GM12878 (cell line): ENCODE measurements around the gene MICAL3. TPM values are rescaled to one million over a fixed set of nuclear protein-coding genes. Genes with fewer than 3 reads are reported as not detected.

Experiments
- ATAC-seq: fragments of 200-7000 bp; cut with Tn5 transposase; 3 replicates; pipeline ENCODE4 v1.9.1; 2020; ENCODE audit warnings: mild to moderate bottlenecking, moderate library complexity
- BruUV-seq: library from RNA; stranded (reverse); fragments of 400-500 nt; replicated peaks from 2 replicates; lab custom pipeline; 2021; lab: Mats Ljungman, UMichigan
- CTCF ChIA-PET: fragments of 300-600 bp; sonication (Branson Sonifier 250); formaldehyde crosslinking; extraction: SDS; loops from one replicate; lab custom pipeline; 2021; ENCODE audit warnings: inconsistent platforms; lab: Yijun Ruan, JAX
- POLR2A ChIA-PET: fragments of 350-600 bp; formaldehyde crosslinking; extraction: SDS; loops from one replicate; lab custom pipeline; 2021; ENCODE audit warnings: inconsistent platforms; lab: Charles Lee
- RAD21 ChIA-PET: fragments of 300-600 bp; sonication (Branson Sonifier 250); formaldehyde crosslinking; loops from one replicate; lab custom pipeline; 2023; ENCODE audit warnings: antibody characterized with exemption; ENCODE audit not compliant: unreplicated experiment; lab: Charles Lee
- SMC1A ChIA-PET: fragments of 300-600 bp; sonication (Branson Sonifier 250); formaldehyde crosslinking; loops from one replicate; lab custom pipeline; 2023; ENCODE audit not compliant: unreplicated experiment, uncharacterized antibody; lab: Charles Lee
- DNase-seq: peaks from one replicate; pipeline ENCODE4 v3.0.0-alpha.2; 2011; ENCODE audit warnings: low read depth, low spot score
- FAIRE-seq: peaks from 3 replicates; lab custom pipeline; 2011; peaks lifted over from hg19 to GRCh38; lab: Jason Lieb, UNC
- H2AFZ ChIP-seq: 2 replicates; pipeline ENCODE4 v1.6.0; 2011; ENCODE audit warnings: low read depth, low read length, control low read depth; ENCODE audit not compliant: control insufficient read depth
- H3K27ac ChIP-seq: 2 replicates; pipeline ENCODE4 v1.5.1; 2011; ENCODE audit warnings: control low read depth; ENCODE audit not compliant: control insufficient read depth, insufficient read depth
- H3K27me3 ChIP-seq, 2 experiments: replicated peaks in 1 of 2; 2 replicates each; pipeline versions ENCODE4 v1.6.0 to v1.6.1; 2011; ENCODE audit warnings: low read length in 1 of 2; ENCODE audit not compliant: control insufficient read depth in 2 of 2, insufficient read depth in 2 of 2
- H3K36me3 ChIP-seq, 2 experiments: 2 replicates each; pipeline ENCODE4 v1.5.1; 2011; ENCODE audit warnings: low read length in 1 of 2; ENCODE audit not compliant: control insufficient read depth in 2 of 2, insufficient read depth in 2 of 2
- H3K4me1 ChIP-seq: 2 replicates; pipeline ENCODE4 v1.6.1; 2011; ENCODE audit warnings: mild to moderate bottlenecking, low read length, moderate library complexity, mixed read lengths; ENCODE audit not compliant: control insufficient read depth, insufficient read depth
- H3K4me2 ChIP-seq: 2 replicates; pipeline ENCODE4 v1.6.0; 2011; ENCODE audit warnings: control low read depth; ENCODE audit not compliant: control insufficient read depth, insufficient read depth
- H3K4me3 ChIP-seq: fragments of 200-600 bp; sonication (generic); 2 replicates; pipeline ENCODE4 v1.5.1; 2016
- H3K79me2 ChIP-seq: 2 replicates; pipeline ENCODE4 v1.6.0; 2011; ENCODE audit warnings: low read length; ENCODE audit not compliant: control insufficient read depth, insufficient read depth
- H3K9ac ChIP-seq: 2 replicates; pipeline ENCODE4 v1.8.0; 2011; ENCODE audit warnings: low read length, control low read depth, mixed read lengths; ENCODE audit not compliant: control insufficient read depth, insufficient read depth
- H3K9me3 ChIP-seq: replicated peaks from 3 replicates; pipeline ENCODE4 v1.5.1; 2011; ENCODE audit warnings: mild to moderate bottlenecking, low read length; ENCODE audit not compliant: control insufficient read depth, insufficient read depth
- H4K20me1 ChIP-seq: 2 replicates; pipeline ENCODE4 v1.6.0; 2011; ENCODE audit not compliant: control insufficient read depth, insufficient read depth
- BMI1 ChIP-seq: fragments of 450-650 bp; IDR thresholded peaks from 2 replicates; pipeline ENCODE4 v1.6.1; 2016; ENCODE audit warnings: mild to moderate bottlenecking, moderate library complexity, borderline replicate concordance
- E2F4 ChIP-seq: IDR thresholded peaks from 2 replicates; pipeline ENCODE4 v1.6.1; 2012; ENCODE audit warnings: low read depth, low read length, improper control_type of control experiment
- EGR1 ChIP-seq, 2 experiments: IDR thresholded peaks; 1 replicate in 1 of 2; 2 replicates in 1 of 2; pipeline ENCODE4 v1.6.1; 2011 to 2012; ENCODE audit warnings: low read depth in 2 of 2, low read length in 2 of 2, borderline replicate concordance in 1 of 2, mild to moderate bottlenecking in 1 of 2, moderate library complexity in 1 of 2
- HDAC2 ChIP-seq: fragments of 200-600 bp; sonication (generic); IDR thresholded peaks from 2 replicates; pipeline ENCODE4 v1.6.1; 2017
- KLF5 ChIP-seq: fragments of 450-650 bp; IDR thresholded peaks from 2 replicates; pipeline ENCODE4 v1.6.1; 2014; ENCODE audit warnings: mild to moderate bottlenecking; ENCODE audit not compliant: partially characterized antibody
- MAX ChIP-seq: IDR thresholded peaks from 2 replicates; pipeline ENCODE4 v1.6.1; 2012; ENCODE audit warnings: low read depth, low read length, improper control_type of control experiment
- MYB ChIP-seq: fragments of 150-350 bp; IDR thresholded peaks from 2 replicates; pipeline ENCODE4 v1.6.1; 2014; ENCODE audit warnings: mild to moderate bottlenecking, low read depth, low read length, borderline replicate concordance
- MYC ChIP-seq: IDR thresholded peaks from 2 replicates; pipeline ENCODE4 v1.6.1; 2011; ENCODE audit warnings: mild to moderate bottlenecking, low read length, moderate library complexity, inconsistent platforms; ENCODE audit not compliant: insufficient read depth, insufficient replicate concordance, insufficient read length, severe bottlenecking
- NFYB ChIP-seq: IDR thresholded peaks from 2 replicates; pipeline ENCODE4 v1.6.1; 2011; ENCODE audit warnings: low read depth, mild to moderate bottlenecking, low read length, improper control_type of control experiment, moderate library complexity; ENCODE audit not compliant: insufficient read depth
- NR2F1 ChIP-seq: fragments of 450-650 bp; conservative IDR thresholded peaks from 2 replicates; pipeline ENCODE4 v1.6.1; 2017; ENCODE audit warnings: mild to moderate bottlenecking
- NRF1 ChIP-seq: conservative IDR thresholded peaks from 2 replicates; pipeline ENCODE4 v1.6.1; 2011; ENCODE audit warnings: mild to moderate bottlenecking, low read depth, low read length, improper control_type of control experiment
- PAX8 ChIP-seq: fragments of 450-650 bp; IDR thresholded peaks from 2 replicates; pipeline ENCODE4 v1.6.1; 2017; ENCODE audit warnings: mild to moderate bottlenecking, moderate library complexity
- RUNX3 ChIP-seq: IDR thresholded peaks from 2 replicates; pipeline ENCODE4 v1.6.1; 2012; ENCODE audit warnings: low read length, inconsistent platforms
- SREBF1 ChIP-seq: IDR thresholded peaks from 2 replicates; pipeline ENCODE4 v1.6.1; 2012; ENCODE audit warnings: mild to moderate bottlenecking, low read length
- SUZ12 ChIP-seq: fragments of 200-600 bp; sonication (generic); IDR thresholded peaks from one replicate; pipeline ENCODE4 v1.6.1; 2018; ENCODE audit warnings: antibody characterized with exemption, mild to moderate bottlenecking; ENCODE audit not compliant: unreplicated experiment
- TCF7 ChIP-seq: IDR thresholded peaks from 2 replicates; pipeline ENCODE4 v1.6.1; 2014; ENCODE audit warnings: antibody characterized with exemption, borderline replicate concordance
- ZNF217 ChIP-seq: fragments of 450-650 bp; IDR thresholded peaks from 2 replicates; pipeline ENCODE4 v1.6.1; 2017; ENCODE audit warnings: antibody characterized with exemption, mild to moderate bottlenecking
- ZZZ3 ChIP-seq: IDR thresholded peaks from 2 replicates; pipeline ENCODE4 v1.6.1; 2011; ENCODE audit warnings: low read depth; ENCODE audit not compliant: control insufficient read depth, insufficient read length
- WGBS: methylation state at CpG from one replicate; pipeline ENCODE4 v1.1.6; 2016; ENCODE audit warnings: low lambda C conversion rate; ENCODE audit not compliant: insufficient replicate concordance, insufficient coverage; ENCODE audit errors: missing lambda C conversion rate; 5-methylcytosine and 5-hydroxymethylcytosine counted together
- in situ Hi-C: fragments of 300-500 bp; cut with MboI; formaldehyde crosslinking; loops from 9 replicates; pipeline ENCODE4 v1.14.3; 2018; ENCODE audit warnings: mixed read lengths
- intact Hi-C: fragments of 100-400 bp; cut with micrococcal nuclease; formaldehyde crosslinking; loops from one replicate; pipeline ENCODE4 v1.14.2; 2022; ENCODE audit not compliant: unreplicated experiment
- polyA plus RNA-seq, 11 experiments: library from polyadenylated mRNA; depleted of rRNA in 4 of 11; unstranded in 6 of 11; stranded (reverse) in 5 of 11; fragments of >200 nt; fragmentation: Nextera tagmentation in 4 of 11; fragmentation: Illumina TruSeq in 1 of 11; extraction: Ambion mirVana in 4 of 11; extraction: Trizol in 1 of 11; gene quantifications; 1 replicate in 1 of 11; 2 replicates in 10 of 11; pipeline versions ENCODE4 v1.2.1 to v1.2.3, GENCODE V29; 2011 to 2016; ENCODE audit warnings: inconsistent platforms in 2 of 11, missing spikeins in 2 of 11, low read depth in 1 of 11
- total RNA-seq, 4 experiments: library from RNA; depleted of rRNA in 3 of 4; stranded (reverse); fragments of >200 nt in 3 of 4; fragmentation: Illumina TruSeq in 1 of 4; extraction: Trizol in 1 of 4; gene quantifications; 2 replicates each; pipeline versions ENCODE4 v1.2.1 to v1.2.3, GENCODE V29; 2013 to 2021
- TF ChIP-seq, protein P1 (sequence below): fragments of 450-650 bp; IDR thresholded peaks from 2 replicates; pipeline ENCODE4 v1.6.1; 2017; ENCODE audit warnings: mild to moderate bottlenecking, moderate library complexity
- TF ChIP-seq, protein P2 (sequence below): IDR thresholded peaks from 2 replicates; pipeline ENCODE4 v1.6.1; 2011; ENCODE audit warnings: low read depth, mild to moderate bottlenecking, low read length, moderate library complexity, borderline replicate concordance; ENCODE audit errors: extremely low read depth

Gene MICAL3
- total and polyA plus RNA-seq, 10 of the 15 experiments (the other 5 are each of a cell fraction or from before 2014, with no cell fraction given): 2.6 to 92.2 (median 24.0) TPM

DNA sequence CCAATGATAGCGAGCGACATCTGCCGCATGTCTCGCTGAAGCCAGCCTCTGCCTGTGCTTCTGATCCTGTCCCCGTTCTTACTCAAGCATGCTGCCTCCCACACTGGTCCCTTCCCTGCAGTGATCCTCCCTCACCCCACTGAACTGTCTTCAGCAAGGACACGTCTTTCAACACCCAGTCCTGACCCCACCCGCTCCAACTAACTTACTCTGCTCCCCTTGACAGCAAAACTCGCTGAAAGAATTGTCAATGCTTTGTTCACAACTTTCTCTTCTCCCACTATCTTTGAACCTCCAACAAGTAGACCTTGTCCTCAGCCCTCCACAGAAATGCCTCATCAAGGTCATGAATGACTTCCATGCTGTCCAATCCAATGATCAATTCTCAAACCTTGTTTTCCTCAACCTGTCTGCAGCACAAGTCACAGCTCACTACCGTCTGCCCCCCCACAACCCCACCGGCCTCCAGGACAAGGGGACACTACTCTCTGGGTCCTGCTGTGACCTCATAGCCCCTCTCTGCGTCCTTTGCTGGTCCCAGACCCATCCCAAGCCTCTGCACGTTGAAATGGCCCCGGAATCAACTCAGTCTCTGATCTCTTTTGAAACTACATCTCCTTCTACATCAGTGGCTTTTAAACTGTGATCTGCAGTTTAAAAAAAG is 108.0 kb downstream of the MICAL3 start:
- H3K9me3 ChIP-seq: no peaks in the 10 kb centered on the region
- DNase-seq: no peak
- H3K27ac ChIP-seq: no peak overlapping the region
- no peak for FAIRE-seq
- H3K9ac ChIP-seq: no peak overlapping the region
- H3K79me2 ChIP-seq: peaks cover 14% of the 10 kb centered on the region
- no peak overlapping the region for H3K4me3 ChIP-seq
- WGBS: 47% methylated on average over 13 of the region's 13 CpGs
- ChIA-PET POLR2A (no interaction called here), SMC1A (interaction anchor here (0.9 kb wide), 1 partner anchor 160 kb away, joined by 3 read pairs; no protein-coding TSS in a partner anchor), CTCF (no interaction called here), RAD21 (no interaction called here)
- 0 out of 2 replicates have a peak, but pooled peaks cover 4% of the 10 kb centered on the region for H4K20me1 ChIP-seq
- no peak overlapping the region for H3K4me2 ChIP-seq
- intact Hi-C loops: no loop called here
- no TSS peak for BruUV-seq
- H2AFZ ChIP-seq: no peak overlapping the region
- H3K27me3 ChIP-seq: no peaks in the 10 kb centered on the region
- peaks cover 28% of the 10 kb centered on the region for H3K4me1 ChIP-seq
- ATAC-seq: no peak
- H3K36me3 ChIP-seq: peaks cover 0 to 2% of the 10 kb centered on the region in 2 experiments; a peak in 1 of 4 replicates
- in situ Hi-C loops: no loop called here
- TF ChIP-seq MYB (no peak), NRF1 (no peak), KLF5 (no peak), ZZZ3 (no peak), SUZ12 (no peak), MAX (no peak), MYC (no peak), E2F4 (no peak), BMI1 (no peak), TCF7 (no peak), ZNF217 (no peak), EGR1 (IDR thresholded peaks at IDR 0.05; ENCODE audit: borderline replicate concordance in 1 of 2, low read depth in 2 of 2, low read length in 2 of 2) (no peak), SREBF1 (no peak), NR2F1 (no peak), PAX8 (no peak), NFYB (no peak), RUNX3 (no peak), HDAC2 (no peak)
- TF ChIP-seq, protein P1, sequence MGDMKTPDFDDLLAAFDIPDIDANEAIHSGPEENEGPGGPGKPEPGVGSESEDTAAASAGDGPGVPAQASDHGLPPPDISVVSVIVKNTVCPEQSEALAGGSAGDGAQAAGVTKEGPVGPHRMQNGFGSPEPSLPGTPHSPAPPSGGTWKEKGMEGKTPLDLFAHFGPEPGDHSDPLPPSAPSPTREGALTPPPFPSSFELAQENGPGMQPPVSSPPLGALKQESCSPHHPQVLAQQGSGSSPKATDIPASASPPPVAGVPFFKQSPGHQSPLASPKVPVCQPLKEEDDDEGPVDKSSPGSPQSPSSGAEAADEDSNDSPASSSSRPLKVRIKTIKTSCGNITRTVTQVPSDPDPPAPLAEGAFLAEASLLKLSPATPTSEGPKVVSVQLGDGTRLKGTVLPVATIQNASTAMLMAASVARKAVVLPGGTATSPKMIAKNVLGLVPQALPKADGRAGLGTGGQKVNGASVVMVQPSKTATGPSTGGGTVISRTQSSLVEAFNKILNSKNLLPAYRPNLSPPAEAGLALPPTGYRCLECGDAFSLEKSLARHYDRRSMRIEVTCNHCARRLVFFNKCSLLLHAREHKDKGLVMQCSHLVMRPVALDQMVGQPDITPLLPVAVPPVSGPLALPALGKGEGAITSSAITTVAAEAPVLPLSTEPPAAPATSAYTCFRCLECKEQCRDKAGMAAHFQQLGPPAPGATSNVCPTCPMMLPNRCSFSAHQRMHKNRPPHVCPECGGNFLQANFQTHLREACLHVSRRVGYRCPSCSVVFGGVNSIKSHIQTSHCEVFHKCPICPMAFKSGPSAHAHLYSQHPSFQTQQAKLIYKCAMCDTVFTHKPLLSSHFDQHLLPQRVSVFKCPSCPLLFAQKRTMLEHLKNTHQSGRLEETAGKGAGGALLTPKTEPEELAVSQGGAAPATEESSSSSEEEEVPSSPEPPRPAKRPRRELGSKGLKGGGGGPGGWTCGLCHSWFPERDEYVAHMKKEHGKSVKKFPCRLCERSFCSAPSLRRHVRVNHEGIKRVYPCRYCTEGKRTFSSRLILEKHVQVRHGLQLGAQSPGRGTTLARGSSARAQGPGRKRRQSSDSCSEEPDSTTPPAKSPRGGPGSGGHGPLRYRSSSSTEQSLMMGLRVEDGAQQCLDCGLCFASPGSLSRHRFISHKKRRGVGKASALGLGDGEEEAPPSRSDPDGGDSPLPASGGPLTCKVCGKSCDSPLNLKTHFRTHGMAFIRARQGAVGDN: no peak
- TF ChIP-seq, protein P2, sequence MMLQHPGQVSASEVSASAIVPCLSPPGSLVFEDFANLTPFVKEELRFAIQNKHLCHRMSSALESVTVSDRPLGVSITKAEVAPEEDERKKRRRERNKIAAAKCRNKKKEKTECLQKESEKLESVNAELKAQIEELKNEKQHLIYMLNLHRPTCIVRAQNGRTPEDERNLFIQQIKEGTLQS: no peak
